Measurements from ENCODE around the gene HCRT. TPM values are rescaled to one million over a fixed set of nuclear protein-coding genes. Genes with fewer than 3 reads are reported as not detected.

Gene HCRT
- total and polyA plus RNA-seq, 2 of the 4 experiments (the other 2 are of a cell fraction): not detected

- Histone ChIP-seq H3K9me1 (ENCODE audit: insufficient read depth, low read length) (peaks cover 12% of the 10 kb centered on the region), H3K23ac (ENCODE audit: low read depth, low read length) (no peak overlapping the region), H2BK20ac (ENCODE audit: low read depth, low read length) (no peak overlapping the region), H4K20me1 (ENCODE audit: insufficient read depth, low read length) (peaks cover 3% of the 10 kb centered on the region; the same call in 1 of the 2 replicates), H3K9ac (ENCODE audit: low read depth, low read length) (no peak overlapping the region), H3K4me2 (ENCODE audit: low read depth, low read length) (no peak overlapping the region), H4K91ac (ENCODE audit: insufficient read depth, low read depth, low read length) (no peak overlapping the region), H3K18ac (ENCODE audit: low read depth, low read length) (no peak overlapping the region), H2BK15ac (ENCODE audit: low read depth, low read length) (no peak overlapping the region), H3K4ac (ENCODE audit: low read depth, low read length) (no peak overlapping the region), H3K9me3 (ENCODE audit: control insufficient read depth, insufficient read depth, low read length) (no peaks in the 10 kb centered on the region), H3K79me1 (ENCODE audit: low read depth in 1 of 2, low read length in 2 of 2) (peaks cover 0 to 5% of the 10 kb centered on the region in 2 experiments; a peak in 2 of 4 replicates), H3K4me1 (ENCODE audit: control insufficient read depth, insufficient read depth, low read length) (no peaks in the 10 kb centered on the region), H3K4me3 (ENCODE audit: insufficient read depth, low read depth, low read length) (no peak overlapping the region), H4K8ac (ENCODE audit: low read depth in 2 of 2, low read length in 2 of 2) (no peak overlapping the region), H3K27ac (ENCODE audit: insufficient read depth, low read length) (no peak overlapping the region), H3K56ac (ENCODE audit: extremely low read depth, insufficient read depth, low read length) (no peak overlapping the region), H2AK5ac (ENCODE audit: low read depth, low read length) (no peak overlapping the region), H4K5ac (ENCODE audit: low read depth, low read length) (no peak overlapping the region), H2BK5ac (ENCODE audit: low read depth, low read length, poor library complexity, severe bottlenecking) (no peak overlapping the region), H2BK120ac (ENCODE audit: low read depth, low read length) (no peak overlapping the region), H2AFZ (replicated peaks; ENCODE audit: low read length, poor library complexity) (no peak overlapping the region), H3K14ac (replicated peaks; ENCODE audit: low read depth, low read length) (no peak overlapping the region), H3K27me3 (ENCODE audit: control insufficient read depth, insufficient read depth, low read length) (no peaks in the 10 kb centered on the region), H2AK9ac (replicated peaks; ENCODE audit: low read depth, low read length, poor library complexity) (no peak overlapping the region), H3K36me3 (ENCODE audit: control insufficient read depth, insufficient read depth, low read length) (peaks cover 30% of the 10 kb centered on the region)
- CTCF ChIA-PET: no interaction called here
- DNase-seq (no peak), ATAC-seq (ENCODE audit: low read depth) (no peak)
- in situ Hi-C loops (cut with MboI; ENCODE audit: low sequenced_read_pairs): no loop called here
- dilution Hi-C loops (cut with HindIII; ENCODE audit: low sequenced_read_pairs, unreplicated experiment): no loop called here
- WGBS, 2 experiments (ENCODE audit: extremely low coverage in 2 of 2, insufficient read length in 1 of 2): no CpG with 5 or more reads among the region's 4 CpGs
- intact Hi-C loops (cut with micrococcal nuclease): no loop called here
- TF ChIP-seq NFE2L2 (IDR thresholded peaks at IDR 0.05; ENCODE audit: low read depth, low read length): no peak
- TF ChIP-seq MAZ (IDR thresholded peaks at IDR 0.05; ENCODE audit: borderline replicate concordance, low read depth, low read length): no peak
- no peak for TF ChIP-seq CTCF (conservative IDR thresholded peaks at IDR 0.05; ENCODE audit: low read depth, low read length)
- TF ChIP-seq POLR2A (IDR thresholded peaks at IDR 0.05; ENCODE audit: low read depth, low read length): no peak
- no peak for TF ChIP-seq CHD1 (IDR thresholded peaks at IDR 0.05; ENCODE audit: low read depth, low read length)
- TF ChIP-seq SMC3 (IDR thresholded peaks at IDR 0.05; ENCODE audit: low read depth, low read length): no peak
- TF ChIP-seq ELK1 (IDR thresholded peaks at IDR 0.05; ENCODE audit: borderline replicate concordance, low read depth, low read length): no peak
- POLR2A ChIA-PET (ENCODE audit: unreplicated experiment): no interaction called here
- BruUV-seq (replicated peaks): no TSS peak
Measured at GRCh38 chr17:42198897-42199296, 13.6 kb upstream of the HCRT start.

Measured in IMR-90 (cell line).